ENCODE measurements around the gene STAT5B. TPM values are rescaled to one million over a fixed set of nuclear protein-coding genes. Genes with fewer than 3 reads are reported as not detected.

Gene STAT5B
- total RNA-seq, 1 experiment from 2014 or later: 14.2 TPM

Other genes starting within 250 kb of the STAT5B start
- 0.29 TPM in 1 of 2 replicates, not detected in the other for gene C17orf113, start 225.8 kb downstream of the STAT5B start, total RNA-seq (2014; rRNA removed)
- gene ZNF385C, start 177.9 kb downstream of the STAT5B start, total RNA-seq (2014; rRNA removed): not detected in 2 replicates
- 5.3 and 8.0 TPM in 2 replicates for gene DHX58, start 163.7 kb downstream of the STAT5B start, total RNA-seq (2014; rRNA removed)
- 14.5 and 22.2 TPM in 2 replicates for gene KAT2A, start 155.0 kb downstream of the STAT5B start, total RNA-seq (2014; rRNA removed)
- gene HSPB9, start 153.6 kb downstream of the STAT5B start, total RNA-seq (2014; rRNA removed): not detected in 2 replicates
- gene RAB5C, start 121.4 kb downstream of the STAT5B start, total RNA-seq (2014; rRNA removed): 111 and 139 TPM in 2 replicates
- under 0.01 TPM in 1 of 2 replicates, not detected in the other for gene KCNH4, start 95.2 kb downstream of the STAT5B start, total RNA-seq (2014; rRNA removed)
- not detected in 2 replicates for gene HCRT, start 90.9 kb downstream of the STAT5B start, total RNA-seq (2014; rRNA removed)
- gene GHDC, start 81.9 kb downstream of the STAT5B start, total RNA-seq (2014; rRNA removed): 14.6 and 16.8 TPM in 2 replicates
- gene STAT5A, start 12.1 kb upstream of the STAT5B start, total RNA-seq (2014; rRNA removed): 4.5 and 5.2 TPM in 2 replicates
- gene STAT3, start 112.1 kb upstream of the STAT5B start, total RNA-seq (2014; rRNA removed): 52.9 and 60.3 TPM in 2 replicates
- 308 and 325 TPM in 2 replicates for gene CAVIN1, start 146.9 kb upstream of the STAT5B start, total RNA-seq (2014; rRNA removed)
- gene ATP6V0A1, start 182.5 kb upstream of the STAT5B start, total RNA-seq (2014; rRNA removed): 38.2 and 43.8 TPM in 2 replicates